ENCODE measurements around the gene LRRC59.

LRRC59 gene

GRCh38 chr17:50381920-50382319 lies 15.4 kb downstream of the LRRC59 start:
- DNase-seq = no peak

DNA sequence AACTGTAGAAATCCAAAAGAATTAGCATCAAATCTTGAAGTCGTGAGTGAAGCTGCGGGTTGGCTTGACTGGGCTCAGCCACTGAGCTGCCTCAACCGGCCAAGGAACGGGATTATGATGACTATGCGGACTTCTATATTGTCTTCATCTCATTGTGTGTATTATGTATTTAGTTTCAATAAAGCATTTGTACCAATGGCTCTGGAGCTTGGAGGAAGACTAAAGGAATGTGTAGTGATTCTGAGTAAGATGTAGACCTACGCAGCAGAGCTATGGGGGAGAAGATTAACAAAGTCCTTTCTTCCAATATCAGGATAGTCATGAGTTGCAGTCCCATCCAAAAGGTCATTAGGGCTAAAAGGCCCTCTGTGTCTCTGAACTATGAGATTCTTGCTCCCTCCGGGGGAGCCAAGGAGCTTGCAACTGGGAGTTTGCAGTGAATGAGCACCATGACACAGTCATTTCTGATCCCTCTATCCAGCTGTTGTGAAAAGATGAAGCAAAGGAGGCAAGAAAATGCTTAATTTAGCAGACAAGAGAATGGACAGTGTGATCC lies 16.0 kb downstream of the LRRC59 start:
- DNase-seq = no peak

GRCh38 chr17:50380369-50381259 lies 16.7 kb downstream of the LRRC59 start:
- no peak for DNase-seq

GRCh38 chr17:50379351-50380132 lies 17.8 kb downstream of the LRRC59 start:
- no peak for DNase-seq

- no peak for DNase-seq
Observed at GRCh38 chr17:50375858-50376538, 21.3 kb downstream of the LRRC59 start.

- no peak for DNase-seq
Observed at GRCh38 chr17:50373705-50374104, 23.6 kb downstream of the LRRC59 start.

DNA sequence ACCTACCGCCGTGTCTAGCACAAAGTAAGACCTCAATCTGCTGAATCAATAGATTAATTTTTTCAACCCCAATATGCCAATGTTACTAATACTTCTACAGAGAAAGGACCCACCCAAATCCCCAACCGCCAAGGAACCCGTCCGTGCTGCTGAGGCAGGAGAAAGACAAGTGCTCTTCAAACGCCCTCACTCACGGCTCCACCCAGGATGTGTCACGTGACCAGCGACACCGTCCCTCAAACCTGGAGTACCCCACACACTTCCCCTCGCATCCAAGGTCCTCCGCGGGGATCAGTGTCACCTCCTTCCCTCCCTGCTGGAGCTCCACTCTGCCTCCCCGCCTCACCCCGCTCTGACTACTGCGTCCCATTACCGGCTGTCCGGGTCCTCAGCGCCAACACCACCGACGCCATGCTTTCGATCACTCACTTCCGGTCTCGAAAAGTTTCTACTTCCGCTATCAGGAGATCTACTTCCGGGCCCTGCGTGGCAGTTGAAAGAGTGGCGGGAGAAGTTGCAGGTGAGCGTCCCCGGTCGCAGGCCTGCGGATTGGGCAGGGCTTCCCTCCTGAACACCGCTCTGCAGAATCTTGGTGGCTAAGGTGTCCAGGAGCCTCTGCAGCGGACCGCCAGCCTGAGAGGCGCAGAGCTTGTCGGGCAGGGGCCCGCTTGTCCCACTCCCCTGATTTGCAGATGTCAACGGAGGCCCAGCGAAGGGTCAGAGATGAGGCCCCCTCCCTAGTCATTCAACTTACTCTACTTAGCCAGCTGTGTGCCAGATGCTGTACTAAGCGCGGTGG lies 24.4 kb downstream of the LRRC59 start, which contains the start of the genes EME1 and MRPL27:
Gene EME1, plus strand, starts transcription at position 472 of the 799 bp plus-strand sequence. CDS start 1,980 bp downstream, outside the sequence.
Gene MRPL27, minus strand, starts transcription at position 427 of the 799 bp plus-strand sequence. Its CDS starts 14 bp downstream, at position 413.
- peak; percentile 95 for DNase-seq

DNA sequence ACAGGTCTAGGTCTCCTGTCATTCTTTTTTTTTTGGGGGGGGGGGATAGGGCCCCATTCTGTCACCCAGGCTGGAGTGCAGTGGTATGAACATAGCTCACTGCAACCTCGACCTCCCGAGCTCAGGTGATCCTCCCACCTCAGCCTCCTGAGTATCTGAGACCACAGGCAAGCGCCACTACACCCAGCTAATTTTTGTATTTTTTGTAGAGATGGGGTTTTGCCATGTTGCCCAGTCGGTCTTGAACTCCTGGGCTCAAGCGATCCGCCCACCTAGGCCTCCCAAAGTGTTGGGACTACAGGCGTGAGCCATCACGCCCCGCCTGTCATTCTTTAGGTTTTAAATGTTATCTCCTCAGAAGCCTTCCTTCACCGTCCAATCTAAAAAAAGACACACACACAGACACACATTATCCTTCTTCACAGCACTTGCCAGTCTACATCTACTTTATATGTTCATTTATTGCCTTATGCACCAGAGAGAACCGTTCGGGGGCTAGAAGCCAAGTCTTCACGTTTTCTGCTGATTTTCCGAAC lies 25.0 kb downstream of the LRRC59 start:
- DNase-seq = no peak

- DNase-seq = no peak
Observed at GRCh38 chr17:50371526-50371925, 25.8 kb downstream of the LRRC59 start.

DNA sequence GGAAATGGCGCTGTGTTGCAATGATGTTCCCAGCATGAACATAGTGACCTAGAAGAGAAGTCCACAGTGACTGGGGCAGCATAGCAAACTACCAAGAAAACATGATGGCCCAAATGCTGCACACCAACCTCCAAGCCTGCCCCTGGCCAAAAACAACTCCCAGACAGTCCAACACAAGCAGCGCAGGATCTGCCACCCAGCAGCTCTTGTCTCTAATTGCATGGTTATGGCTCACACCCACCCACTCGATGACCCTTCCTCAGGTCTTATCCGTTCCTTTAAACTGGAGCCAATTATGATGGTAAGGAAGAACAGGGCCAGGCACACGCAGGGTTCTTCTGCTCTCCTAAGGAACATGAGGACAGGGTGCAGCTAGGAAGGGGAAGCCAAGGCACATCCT lies 27.3 kb downstream of the LRRC59 start:
- DNase-seq = no peak

DNA sequence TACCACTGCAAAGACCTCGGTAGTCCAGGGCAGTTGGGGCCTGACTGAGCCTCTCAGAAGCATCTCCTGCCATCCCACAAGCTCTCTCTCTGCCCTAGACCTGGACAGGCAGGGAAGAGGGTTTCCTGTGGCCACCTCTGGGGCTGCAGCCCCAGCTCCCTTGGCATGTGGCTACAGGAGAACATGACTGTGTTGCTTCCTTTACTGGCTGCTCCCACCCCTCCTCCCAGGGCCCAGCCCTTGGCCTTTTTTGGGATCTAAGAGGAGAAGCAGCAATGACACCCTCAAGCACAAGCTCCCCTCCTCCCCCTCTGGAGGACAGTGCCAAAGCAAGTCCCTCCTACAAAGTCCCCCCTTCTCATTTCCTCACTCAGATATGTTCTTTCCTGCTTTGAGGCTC lies 29.9 kb downstream of the LRRC59 start:
- DNase-seq = no peak

- DNase-seq = no peak
Observed at GRCh38 chr17:50365649-50366393, 31.5 kb downstream of the LRRC59 start.

DNA sequence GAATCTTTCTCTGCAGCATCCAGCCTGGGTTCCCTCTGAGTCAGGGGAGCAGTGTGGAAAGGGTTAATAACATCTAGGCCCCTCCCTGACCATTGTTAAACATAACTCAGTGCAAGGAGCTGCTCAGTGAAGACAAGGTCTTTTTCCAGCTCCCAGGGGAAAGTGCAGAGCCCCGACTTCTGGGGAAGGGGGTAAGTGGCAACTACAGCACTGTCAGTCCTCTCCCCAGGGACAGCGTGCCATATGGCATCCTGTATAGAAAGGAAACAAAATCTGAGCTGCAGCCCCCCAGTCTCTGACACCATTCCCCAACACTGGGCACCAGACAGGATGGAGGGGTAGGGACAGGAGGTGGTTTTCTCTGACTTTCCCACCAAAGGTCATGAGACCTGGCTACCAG lies 32.2 kb downstream of the LRRC59 start:
- DNase-seq = no peak

DNA sequence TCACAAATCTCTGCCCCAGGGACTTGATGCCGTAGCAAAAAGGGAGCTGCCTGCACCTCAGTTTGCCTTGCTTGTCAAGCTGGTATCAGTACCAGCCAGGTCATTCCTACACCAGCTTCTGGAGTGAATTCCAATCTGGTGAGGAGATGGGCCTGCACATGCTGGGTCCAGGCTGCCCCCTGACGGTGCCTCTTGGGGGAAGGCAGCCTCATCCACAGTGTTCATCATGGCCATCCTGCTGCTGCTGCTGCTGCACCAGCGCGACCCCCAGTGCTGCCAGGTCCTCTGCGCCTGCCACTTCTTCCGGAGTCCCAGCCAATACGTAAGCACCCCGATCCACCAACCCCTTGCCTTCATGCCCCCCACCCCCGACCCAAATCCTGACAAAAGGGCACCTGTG lies 32.6 kb downstream of the LRRC59 start:
- DNase-seq = peak; percentile 89

DNA sequence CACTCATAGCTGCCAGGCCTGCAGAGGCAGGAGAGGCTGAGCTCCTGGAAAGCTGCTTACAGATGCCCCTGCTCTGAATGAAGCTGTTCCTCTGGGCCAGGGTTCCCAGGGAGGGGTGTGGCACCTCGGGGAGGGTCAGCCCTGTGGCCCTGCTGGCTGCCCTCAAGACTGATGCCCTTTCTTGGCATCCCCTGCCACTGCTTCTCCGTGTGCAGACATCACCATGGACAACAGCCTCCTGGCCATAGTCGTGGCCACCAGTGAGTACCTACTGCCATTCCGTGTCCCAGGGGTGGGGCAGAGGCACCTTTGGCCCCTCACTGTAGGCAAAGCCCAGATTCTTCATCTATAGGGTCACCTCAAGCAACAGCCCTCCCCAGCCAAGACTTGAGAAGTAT lies 33.3 kb downstream of the LRRC59 start:
- DNase-seq = no peak

GRCh38 chr17:50363217-50364060 lies 33.9 kb downstream of the LRRC59 start:
- DNase-seq = peak; percentile 94

- DNase-seq = peak; percentile 25
Observed at GRCh38 chr17:50362661-50363060, 34.7 kb downstream of the LRRC59 start.

- DNase-seq = peak; percentile 90
Observed at GRCh38 chr17:50361561-50362480, 35.5 kb downstream of the LRRC59 start.

All from islet precursor cell (in vitro differentiated cells).